Fibroblast of upper back skin (primary cell): Measurements from ENCODE around the gene PSD2.

Source experiments
- DNase-seq: peaks from one replicate; pipeline ENCODE4 v3.0.0-alpha.2; 2013

Gene PSD2

GRCh38 chr5:139814191-139814601, 18.6 kb downstream of the PSD2 start:
- DNase-seq = no peak

- DNase-seq = no peak
Measured at GRCh38 chr5:139814704-139815280, 19.2 kb downstream of the PSD2 start.

GRCh38 chr5:139816566-139816965, 21.0 kb downstream of the PSD2 start:
- DNase-seq = no peak

GRCh38 chr5:139817362-139817761, 21.8 kb downstream of the PSD2 start:
- DNase-seq = no peak

GRCh38 chr5:139817970-139818369, 22.4 kb downstream of the PSD2 start:
- DNase-seq = no peak

- DNase-seq = no peak
Measured at GRCh38 chr5:139820130-139820529, 24.5 kb downstream of the PSD2 start.

- no peak for DNase-seq
Measured at GRCh38 chr5:139820606-139821005, 25.0 kb downstream of the PSD2 start.

GRCh38 chr5:139821806-139822552, 26.4 kb downstream of the PSD2 start:
- DNase-seq = no peak

- no peak for DNase-seq
Measured at GRCh38 chr5:139822553-139823425, 27.2 kb downstream of the PSD2 start.

GRCh38 chr5:139823757-139824355, 28.2 kb downstream of the PSD2 start:
- DNase-seq = no peak

GRCh38 chr5:139825690-139826089, 30.1 kb downstream of the PSD2 start:
- no peak for DNase-seq

GRCh38 chr5:139828207-139828895, 32.7 kb downstream of the PSD2 start:
- no peak for DNase-seq

- no peak for DNase-seq
Measured at GRCh38 chr5:139829471-139829870, 33.9 kb downstream of the PSD2 start.

- no peak for DNase-seq
Measured at GRCh38 chr5:139831624-139832023, 36.0 kb downstream of the PSD2 start.

GRCh38 chr5:139833525-139833924, 37.9 kb downstream of the PSD2 start:
- no peak for DNase-seq

- no peak for DNase-seq
Measured at GRCh38 chr5:139835656-139836055, 40.0 kb downstream of the PSD2 start.

- DNase-seq = no peak
Measured at GRCh38 chr5:139836469-139837208, 41.0 kb downstream of the PSD2 start.

- no peak for DNase-seq
Measured at GRCh38 chr5:139837711-139838380, 42.2 kb downstream of the PSD2 start.

GRCh38 chr5:139838381-139839197, 43.0 kb downstream of the PSD2 start:
- no peak for DNase-seq

- DNase-seq = no peak
Measured at GRCh38 chr5:139839232-139839815, 43.7 kb downstream of the PSD2 start.
